DMS53 (cell line): ENCODE measurements around the gene TRAM2.

ENCODE experiments used
- DNase-seq: peaks from one replicate; lab custom pipeline; 2025; lab: John Stamatoyannopoulos, UW

TRAM2 gene

GRCh38 chr6:52594221-52594620, 17.4 kb upstream of the TRAM2 start:
- DNase-seq, result no peak

GRCh38 chr6:52591832-52592231, 15.0 kb upstream of the TRAM2 start:
- DNase-seq, result no peak

GRCh38 chr6:52590152-52590891, 13.5 kb upstream of the TRAM2 start:
- DNase-seq, result peak; percentile 31

- DNase-seq, result no peak
Observed at GRCh38 chr6:52588710-52589091, 11.8 kb upstream of the TRAM2 start.

- no peak for DNase-seq
Observed at GRCh38 chr6:52588087-52588709, 11.3 kb upstream of the TRAM2 start.

GRCh38 chr6:52587001-52587400, 10.1 kb upstream of the TRAM2 start:
- DNase-seq, result no peak

GRCh38 chr6:52584203-52584602, 7.3 kb upstream of the TRAM2 start:
- DNase-seq, result no peak

GRCh38 chr6:52582996-52583395, 6.1 kb upstream of the TRAM2 start:
- no peak for DNase-seq

- DNase-seq, result no peak
Observed at GRCh38 chr6:52582446-52582845, 5.6 kb upstream of the TRAM2 start.

GRCh38 chr6:52580905-52581304, 4.0 kb upstream of the TRAM2 start:
- DNase-seq, result no peak

- DNase-seq, result no peak
Observed at GRCh38 chr6:52579006-52579660, 2.3 kb upstream of the TRAM2 start.

GRCh38 chr6:52577778-52578463, 1.1 kb upstream of the TRAM2 start:
- DNase-seq, result peak; percentile 21

- peak; percentile 90 for DNase-seq
Observed at GRCh38 chr6:52576392-52577021, 353 bp downstream of the TRAM2 start.

- DNase-seq, result no peak
Observed at GRCh38 chr6:52576054-52576391, 837 bp downstream of the TRAM2 start.

- no peak for DNase-seq
Observed at GRCh38 chr6:52575502-52575892, 1.4 kb downstream of the TRAM2 start.

- DNase-seq, result no peak
Observed at GRCh38 chr6:52574709-52575501, 2.0 kb downstream of the TRAM2 start.

GRCh38 chr6:52573295-52573694, 3.6 kb downstream of the TRAM2 start:
- no peak for DNase-seq

GRCh38 chr6:52572536-52572935, 4.3 kb downstream of the TRAM2 start:
- DNase-seq, result no peak

GRCh38 chr6:52571099-52571755, 5.6 kb downstream of the TRAM2 start:
- peak; percentile 24 for DNase-seq

- DNase-seq, result no peak
Observed at GRCh38 chr6:52570291-52570700, 6.6 kb downstream of the TRAM2 start.

- no peak for DNase-seq
Observed at GRCh38 chr6:52568320-52568719, 8.5 kb downstream of the TRAM2 start.
